ENCODE data around the gene HAUS3.

- TF ChIP-seq CTCF (IDR thresholded peaks at IDR 0.05; ENCODE audit: insufficient read depth, low read length) (no peak), POLR2AphosphoS5 (IDR thresholded peaks at IDR 0.05; ENCODE audit: low read depth) (no peak), REST (IDR thresholded peaks at IDR 0.05; ENCODE audit: insufficient replicate concordance, low read depth) (no peak), SPI1 (IDR thresholded peaks at IDR 0.05; ENCODE audit: borderline replicate concordance, low read depth) (no peak)
Observed at GRCh38 chr4:2193326-2193725, 48.6 kb downstream of the HAUS3 start.
